ENCODE data around the gene SERPING1.

The SERPING1 gene

DNA sequence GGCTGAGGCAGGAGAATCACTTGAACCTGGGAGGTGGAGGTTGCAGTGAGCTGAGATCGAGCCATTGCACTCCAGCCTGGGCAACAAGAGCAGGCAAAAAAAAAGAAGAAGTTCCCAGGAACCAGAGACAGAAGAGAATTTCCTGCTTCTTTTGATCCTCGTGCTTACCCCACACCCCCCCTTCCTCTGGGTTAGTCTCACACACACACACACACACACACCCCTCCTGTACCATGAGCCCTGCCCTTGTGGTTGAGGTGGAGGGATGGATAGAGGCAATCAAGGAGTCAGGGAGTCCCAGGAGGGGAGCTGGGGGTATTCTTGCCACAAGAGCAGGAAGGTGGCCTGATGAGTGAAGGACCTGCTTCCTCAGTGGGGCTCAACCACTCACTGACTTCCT lies 25.9 kb upstream of the SERPING1 start:
- H3K4me3 ChIP-seq (replicated peaks; ENCODE audit: low read depth, low read length), result no peak overlapping the region
- no peak for DNase-seq (ENCODE audit: low read depth)
- TF ChIP-seq, protein P1, sequence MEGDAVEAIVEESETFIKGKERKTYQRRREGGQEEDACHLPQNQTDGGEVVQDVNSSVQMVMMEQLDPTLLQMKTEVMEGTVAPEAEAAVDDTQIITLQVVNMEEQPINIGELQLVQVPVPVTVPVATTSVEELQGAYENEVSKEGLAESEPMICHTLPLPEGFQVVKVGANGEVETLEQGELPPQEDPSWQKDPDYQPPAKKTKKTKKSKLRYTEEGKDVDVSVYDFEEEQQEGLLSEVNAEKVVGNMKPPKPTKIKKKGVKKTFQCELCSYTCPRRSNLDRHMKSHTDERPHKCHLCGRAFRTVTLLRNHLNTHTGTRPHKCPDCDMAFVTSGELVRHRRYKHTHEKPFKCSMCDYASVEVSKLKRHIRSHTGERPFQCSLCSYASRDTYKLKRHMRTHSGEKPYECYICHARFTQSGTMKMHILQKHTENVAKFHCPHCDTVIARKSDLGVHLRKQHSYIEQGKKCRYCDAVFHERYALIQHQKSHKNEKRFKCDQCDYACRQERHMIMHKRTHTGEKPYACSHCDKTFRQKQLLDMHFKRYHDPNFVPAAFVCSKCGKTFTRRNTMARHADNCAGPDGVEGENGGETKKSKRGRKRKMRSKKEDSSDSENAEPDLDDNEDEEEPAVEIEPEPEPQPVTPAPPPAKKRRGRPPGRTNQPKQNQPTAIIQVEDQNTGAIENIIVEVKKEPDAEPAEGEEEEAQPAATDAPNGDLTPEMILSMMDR (IDR thresholded peaks at IDR 0.05; ENCODE audit: low read length, missing control alignments), result no peak

DNA sequence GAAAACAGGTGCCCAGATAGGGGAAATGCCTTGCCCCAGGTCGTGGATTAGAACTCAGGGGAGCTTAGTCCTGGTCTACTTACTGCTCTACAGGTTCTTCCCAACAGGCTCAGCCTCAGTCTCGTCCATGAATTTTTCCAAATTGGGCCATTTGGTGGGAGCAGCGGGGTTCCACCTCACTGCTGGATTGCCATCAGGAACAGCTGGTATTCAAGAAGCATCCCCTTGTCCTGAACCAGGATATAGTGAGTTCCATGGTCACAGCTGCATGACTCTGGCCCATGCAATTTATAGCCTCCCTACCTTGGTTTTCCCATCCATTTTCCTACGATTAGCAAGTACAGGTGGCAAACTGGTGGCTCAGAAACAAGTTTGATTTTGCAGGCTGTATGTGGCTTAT lies 23.4 kb upstream of the SERPING1 start:
- H3K4me3 ChIP-seq (replicated peaks; ENCODE audit: low read depth, low read length), result no peak overlapping the region
- TF ChIP-seq, protein P1 (IDR thresholded peaks at IDR 0.05; ENCODE audit: low read length, missing control alignments), result no peak
- no peak for DNase-seq (ENCODE audit: low read depth)

DNA sequence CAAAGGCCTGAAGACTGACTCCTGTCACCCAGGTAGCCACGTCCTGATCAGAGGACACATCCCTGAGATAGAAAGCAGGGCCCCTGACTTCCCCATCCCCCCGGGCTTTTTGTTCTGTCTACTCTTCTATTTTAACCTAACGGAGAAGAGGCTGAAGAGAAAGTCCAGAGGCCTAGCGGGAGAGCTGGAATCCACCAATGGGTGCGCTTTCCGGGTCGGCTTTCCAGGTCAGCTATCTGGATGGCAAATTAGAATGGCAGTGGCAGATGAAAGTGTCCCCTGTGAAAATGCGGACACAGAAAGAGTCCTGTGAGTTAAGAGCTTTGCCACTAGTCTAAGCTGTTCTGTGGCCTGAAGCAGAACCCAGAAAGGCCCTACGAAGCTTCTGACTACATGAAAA lies 13.1 kb upstream of the SERPING1 start:
- DNase-seq (ENCODE audit: low read depth), result no peak
- H3K4me3 ChIP-seq (replicated peaks; ENCODE audit: low read depth, low read length), result no peak overlapping the region
- TF ChIP-seq, protein P1 (IDR thresholded peaks at IDR 0.05; ENCODE audit: low read length, missing control alignments), result no peak

GRCh38 chr11:57585301-57585700 lies 12.2 kb upstream of the SERPING1 start:
- no peak for DNase-seq (ENCODE audit: low read depth)
- TF ChIP-seq, protein P1 (IDR thresholded peaks at IDR 0.05; ENCODE audit: low read length, missing control alignments), result no peak
- no peak overlapping the region for H3K4me3 ChIP-seq (replicated peaks; ENCODE audit: low read depth, low read length)

DNA sequence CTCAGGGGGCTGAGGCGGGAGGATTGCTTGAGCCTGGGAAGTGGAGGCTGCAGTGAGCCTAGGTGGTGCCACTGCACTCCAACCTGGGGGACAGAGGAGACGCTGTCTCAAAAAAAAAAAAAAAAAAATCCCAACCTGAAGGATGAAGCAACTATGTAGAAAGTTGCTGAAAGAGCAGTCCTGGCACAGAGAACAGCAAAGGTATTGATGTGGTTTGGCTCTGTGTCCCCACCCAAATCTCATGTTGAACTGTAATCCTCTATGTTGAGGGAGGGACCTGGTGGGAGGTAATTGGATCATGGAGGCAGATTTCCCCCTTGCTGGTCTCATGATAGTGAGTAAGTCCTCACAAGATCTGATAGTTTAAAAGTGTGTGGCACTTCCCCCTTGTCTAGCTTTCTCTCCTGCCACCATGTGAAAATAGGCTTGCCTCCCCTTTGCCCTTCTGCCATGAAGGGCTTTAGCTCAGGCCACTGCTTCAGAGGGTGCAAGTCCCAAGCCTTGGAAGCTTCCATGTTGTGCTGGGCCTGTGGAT lies 10.7 kb upstream of the SERPING1 start:
- no peak overlapping the region for H3K4me3 ChIP-seq (replicated peaks; ENCODE audit: low read depth, low read length)
- TF ChIP-seq, protein P1 (IDR thresholded peaks at IDR 0.05; ENCODE audit: low read length, missing control alignments), result no peak
- no peak for DNase-seq (ENCODE audit: low read depth)

GRCh38 chr11:57588046-57588710 lies 9.3 kb upstream of the SERPING1 start:
- no peak for DNase-seq (ENCODE audit: low read depth)
- H3K4me3 ChIP-seq (replicated peaks; ENCODE audit: low read depth, low read length), result no peak overlapping the region
- TF ChIP-seq, protein P1 (IDR thresholded peaks at IDR 0.05; ENCODE audit: low read length, missing control alignments), result no peak
